ENCODE measurements around the gene FBXO2.

DNA sequence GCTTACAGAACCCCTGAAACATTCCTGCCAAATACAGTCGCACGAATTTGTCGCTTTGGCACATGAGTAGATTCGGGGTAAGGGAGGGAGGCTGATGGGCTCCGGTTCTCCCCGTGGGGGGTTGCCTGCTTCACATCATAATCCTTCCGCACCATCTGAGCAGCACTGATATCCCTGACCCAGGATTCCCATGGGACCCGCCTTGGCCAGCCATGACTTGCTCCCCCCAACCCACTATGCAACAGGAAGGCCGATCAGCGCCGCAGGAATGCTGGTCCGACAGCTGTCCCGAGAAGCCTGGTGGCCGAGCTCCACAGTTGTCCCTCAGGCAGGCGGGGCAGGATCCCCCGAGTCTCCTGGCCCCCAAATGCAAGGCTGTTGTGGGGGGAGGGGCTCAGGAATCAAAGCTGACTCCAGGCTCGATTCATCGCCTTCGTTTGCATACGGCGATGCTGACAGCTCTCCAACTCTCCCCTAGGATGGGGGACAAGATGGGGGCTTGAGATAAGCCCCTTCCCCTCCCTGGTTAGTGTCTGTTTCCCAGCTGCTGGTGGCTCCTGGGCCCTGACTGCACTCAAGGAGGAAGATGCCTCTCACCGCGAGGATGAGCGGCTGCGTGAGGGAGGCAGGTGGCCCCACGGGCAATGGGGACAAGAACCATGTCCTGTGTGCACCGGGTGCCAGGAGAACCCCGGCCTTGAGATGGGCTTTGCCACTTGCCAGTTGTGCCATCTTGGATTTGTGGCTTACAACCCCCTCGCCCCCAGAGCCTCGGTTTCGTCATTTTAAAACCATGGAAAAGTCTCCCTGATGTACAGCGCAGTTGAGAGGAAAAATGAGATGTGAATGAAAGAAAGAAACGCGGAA lies 46.6 kb upstream of the FBXO2 start:
- no peak for TF ChIP-seq EP300 (IDR thresholded peaks at IDR 0.05; ENCODE audit: borderline replicate concordance)
- TF ChIP-seq, protein P1, sequence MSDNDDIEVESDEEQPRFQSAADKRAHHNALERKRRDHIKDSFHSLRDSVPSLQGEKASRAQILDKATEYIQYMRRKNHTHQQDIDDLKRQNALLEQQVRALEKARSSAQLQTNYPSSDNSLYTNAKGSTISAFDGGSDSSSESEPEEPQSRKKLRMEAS (IDR thresholded peaks at IDR 0.05), result no peak
